Measurements from ENCODE around the gene THOC1.

The THOC1 gene

GRCh38 chr18:248053-248452, 19.8 kb downstream of the THOC1 start:
- ChIA-PET POLR2A (no interaction called here), CTCF (interaction anchor here (0.9 kb wide), 1 partner anchor 14 kb away, joined by 3 read pairs; no protein-coding TSS in a partner anchor)
- no peak for DNase-seq
- Histone ChIP-seq H3K9me3 (ENCODE audit: control extremely low read depth in 1 of 5, control insufficient read depth in 4 of 5, insufficient read depth in 2 of 5, low read depth in 1 of 5, low read length in 4 of 5) (no peaks in the 10 kb centered on the region), H3K4me1 (ENCODE audit: control extremely low read depth in 1 of 4, control insufficient read depth in 4 of 4, insufficient read depth in 4 of 4, low read length in 3 of 4) (no peaks in the 10 kb centered on the region), H3K36me3 (ENCODE audit: control insufficient read depth in 4 of 4, insufficient read depth in 4 of 4, low read length in 3 of 4) (peaks cover 16 to 87% (median 50%) of the 10 kb centered on the region in 4 experiments), H3K27ac (ENCODE audit: insufficient read depth in 1 of 2, low read depth in 1 of 2, low read length in 2 of 2, poor library complexity in 1 of 2, severe bottlenecking in 2 of 2) (no peak overlapping the region), H3K4me3 (ENCODE audit: control insufficient read depth in 1 of 7, extremely low read depth in 1 of 7, insufficient read depth in 4 of 7, low read depth in 2 of 7, low read length in 6 of 7) (no peak overlapping the region), H3K27me3 (replicated peaks in 2 of 5; ENCODE audit: control insufficient read depth in 4 of 5, insufficient read depth in 5 of 5, low read length in 4 of 5) (no peaks in the 10 kb centered on the region)
- WGBS (ENCODE audit: insufficient coverage), result 87% methylated on average over 3 of the region's 4 CpGs

- CTCF ChIA-PET, result no interaction called here
- H3K36me3 ChIP-seq (ENCODE audit: control insufficient read depth in 4 of 4, insufficient read depth in 4 of 4, low read length in 3 of 4), result peaks cover 19 to 78% (median 44%) of the 10 kb centered on the region in 4 experiments
- POLR2A ChIA-PET, result no interaction called here
Observed at GRCh38 chr18:245282-245847, 22.5 kb downstream of the THOC1 start.

DNA sequence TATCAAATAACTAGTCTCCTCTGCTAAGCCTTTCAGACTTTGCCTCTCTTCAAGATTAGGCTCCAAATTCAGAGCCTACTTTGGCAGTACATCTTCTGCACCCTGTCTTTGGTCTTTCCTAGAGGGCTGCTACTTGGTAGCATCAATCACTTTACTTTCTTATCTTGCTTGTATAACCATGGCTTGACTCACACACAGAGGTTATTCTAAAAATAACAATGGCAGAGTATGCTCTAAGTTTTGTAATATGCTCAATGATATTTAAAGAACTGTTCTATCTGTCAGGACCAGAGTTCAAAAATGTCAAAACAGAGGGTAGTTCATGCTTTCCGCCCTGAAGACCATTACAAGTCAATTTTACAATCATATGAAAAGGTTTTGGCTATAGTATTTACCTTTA, 27.7 kb downstream of the THOC1 start:
- no peaks in the 10 kb centered on the region for H3K9me3 ChIP-seq (ENCODE audit: control extremely low read depth in 1 of 5, control insufficient read depth in 4 of 5, insufficient read depth in 2 of 5, low read depth in 1 of 5, low read length in 4 of 5)
- peaks cover 9 to 44% (median 28%) of the 10 kb centered on the region in 4 experiments for H3K36me3 ChIP-seq (ENCODE audit: control insufficient read depth in 4 of 4, insufficient read depth in 4 of 4, low read length in 3 of 4)
- no peak overlapping the region for H3K4me3 ChIP-seq (ENCODE audit: control insufficient read depth in 1 of 7, extremely low read depth in 1 of 7, insufficient read depth in 4 of 7, low read depth in 2 of 7, low read length in 6 of 7)
- WGBS (ENCODE audit: insufficient coverage), result no CpG with 5 or more reads among the region's 1 CpG
- no peaks in the 10 kb centered on the region for H3K27me3 ChIP-seq (replicated peaks in 2 of 5; ENCODE audit: control insufficient read depth in 4 of 5, insufficient read depth in 5 of 5, low read length in 4 of 5)
- DNase-seq, result no peak
- H3K27ac ChIP-seq (ENCODE audit: insufficient read depth in 1 of 2, low read depth in 1 of 2, low read length in 2 of 2, poor library complexity in 1 of 2, severe bottlenecking in 2 of 2), result no peak overlapping the region
- H3K4me1 ChIP-seq (ENCODE audit: control extremely low read depth in 1 of 4, control insufficient read depth in 4 of 4, insufficient read depth in 4 of 4, low read length in 3 of 4), result no peaks in the 10 kb centered on the region
- CTCF ChIA-PET, result no interaction called here
- POLR2A ChIA-PET, result no interaction called here

More at GRCh38 chr18:245282-245847, 22.5 kb downstream of the THOC1 start:
- Histone ChIP-seq H3K27me3 (replicated peaks in 2 of 5; ENCODE audit: control insufficient read depth in 4 of 5, insufficient read depth in 5 of 5, low read length in 4 of 5) (no peaks in the 10 kb centered on the region), H3K9me3 (ENCODE audit: control extremely low read depth in 1 of 5, control insufficient read depth in 4 of 5, insufficient read depth in 2 of 5, low read depth in 1 of 5, low read length in 4 of 5) (no peaks in the 10 kb centered on the region), H3K4me3 (ENCODE audit: control insufficient read depth in 1 of 7, extremely low read depth in 1 of 7, insufficient read depth in 4 of 7, low read depth in 2 of 7, low read length in 6 of 7) (no peak overlapping the region), H3K27ac (ENCODE audit: insufficient read depth in 1 of 2, low read depth in 1 of 2, low read length in 2 of 2, poor library complexity in 1 of 2, severe bottlenecking in 2 of 2) (no peak overlapping the region), H3K4me1 (ENCODE audit: control extremely low read depth in 1 of 4, control insufficient read depth in 4 of 4, insufficient read depth in 4 of 4, low read length in 3 of 4) (no peaks in the 10 kb centered on the region)
- DNase-seq, result no peak
- WGBS (ENCODE audit: insufficient coverage), result no CpG with 5 or more reads among the region's 2 CpGs

DNA sequence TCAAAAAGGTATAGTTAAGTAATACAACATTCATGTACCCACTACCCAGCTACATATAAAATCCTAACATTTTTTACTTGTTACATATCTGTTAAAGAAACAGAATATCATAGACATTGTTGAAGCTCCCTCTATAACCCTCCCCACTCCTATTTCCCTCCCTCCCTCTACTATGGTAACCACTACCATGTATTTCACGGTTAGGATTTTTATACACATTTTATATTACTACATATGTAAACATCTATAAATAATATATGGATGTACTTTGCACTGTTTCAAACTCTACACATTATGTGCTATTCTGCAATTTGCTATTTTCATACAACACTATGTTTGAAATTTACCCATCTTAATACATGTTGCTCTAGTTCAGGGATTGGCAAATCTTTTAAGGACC, 36.3 kb downstream of the THOC1 start:
- no peaks in the 10 kb centered on the region for H3K9me3 ChIP-seq (ENCODE audit: control extremely low read depth in 1 of 5, control insufficient read depth in 4 of 5, insufficient read depth in 2 of 5, low read depth in 1 of 5, low read length in 4 of 5)
- H3K4me3 ChIP-seq (ENCODE audit: control insufficient read depth in 1 of 7, extremely low read depth in 1 of 7, insufficient read depth in 4 of 7, low read depth in 2 of 7, low read length in 6 of 7), result no peak overlapping the region
- H3K36me3 ChIP-seq (ENCODE audit: control insufficient read depth in 4 of 4, insufficient read depth in 4 of 4, low read length in 3 of 4), result peaks cover 0 to 27% (median 10%) of the 10 kb centered on the region in 4 experiments
- H3K27ac ChIP-seq (ENCODE audit: insufficient read depth in 1 of 2, low read depth in 1 of 2, low read length in 2 of 2, poor library complexity in 1 of 2, severe bottlenecking in 2 of 2), result no peak overlapping the region
- DNase-seq, result no peak
- CTCF ChIA-PET, result interaction anchor here (1.4 to 2.9 kb wide), 2 partner anchors 11 to 20 kb away, joined by 5 to 9 read pairs; no protein-coding TSS in a partner anchor
- H3K27me3 ChIP-seq (replicated peaks in 2 of 5; ENCODE audit: control insufficient read depth in 4 of 5, insufficient read depth in 5 of 5, low read length in 4 of 5), result no peaks in the 10 kb centered on the region
- POLR2A ChIA-PET, result interaction anchor here (0.6 kb wide), 1 partner anchor 226 kb away, joined by 4 read pairs; no protein-coding TSS in a partner anchor
- H3K4me1 ChIP-seq (ENCODE audit: control extremely low read depth in 1 of 4, control insufficient read depth in 4 of 4, insufficient read depth in 4 of 4, low read length in 3 of 4), result no peaks in the 10 kb centered on the region
- WGBS (ENCODE audit: insufficient coverage), result no CpG with 5 or more reads among the region's 1 CpG

DNA sequence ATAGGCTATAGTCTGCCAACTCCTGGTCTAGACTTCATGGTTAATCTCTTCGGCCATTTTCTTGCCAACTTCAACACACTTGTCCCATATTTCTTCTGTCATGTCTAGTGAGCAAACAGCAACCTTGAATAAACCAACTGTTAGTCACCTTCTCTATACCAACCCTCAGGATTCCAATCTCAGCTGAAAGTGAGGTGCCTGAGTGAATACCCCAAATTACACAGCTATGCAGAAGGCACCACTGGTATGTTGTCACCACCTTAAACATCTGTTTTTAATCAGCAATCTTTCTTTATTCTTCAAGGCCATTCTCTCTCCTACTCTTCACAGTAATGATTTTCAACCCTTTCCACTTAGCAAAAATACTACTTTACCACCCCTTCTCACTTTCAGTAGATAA, 39.3 kb downstream of the THOC1 start:
- no peak overlapping the region for H3K27ac ChIP-seq (ENCODE audit: insufficient read depth in 1 of 2, low read depth in 1 of 2, low read length in 2 of 2, poor library complexity in 1 of 2, severe bottlenecking in 2 of 2)
- H3K9me3 ChIP-seq (ENCODE audit: control extremely low read depth in 1 of 5, control insufficient read depth in 4 of 5, insufficient read depth in 2 of 5, low read depth in 1 of 5, low read length in 4 of 5), result no peaks in the 10 kb centered on the region
- no peaks in the 10 kb centered on the region for H3K27me3 ChIP-seq (replicated peaks in 2 of 5; ENCODE audit: control insufficient read depth in 4 of 5, insufficient read depth in 5 of 5, low read length in 4 of 5)
- CTCF ChIA-PET, result interaction anchor here (0.8 to 2.9 kb wide), 3 partner anchors 8 to 63 kb away, joined by 3 to 9 read pairs (median 5); no protein-coding TSS in a partner anchor
- H3K4me3 ChIP-seq (ENCODE audit: control insufficient read depth in 1 of 7, extremely low read depth in 1 of 7, insufficient read depth in 4 of 7, low read depth in 2 of 7, low read length in 6 of 7), result no peak overlapping the region
- no peak for DNase-seq
- POLR2A ChIA-PET, result no interaction called here
- H3K4me1 ChIP-seq (ENCODE audit: control extremely low read depth in 1 of 4, control insufficient read depth in 4 of 4, insufficient read depth in 4 of 4, low read length in 3 of 4), result no peaks in the 10 kb centered on the region
- H3K36me3 ChIP-seq (ENCODE audit: control insufficient read depth in 4 of 4, insufficient read depth in 4 of 4, low read length in 3 of 4), result peaks cover 7 to 52% (median 24%) of the 10 kb centered on the region in 4 experiments
- WGBS (ENCODE audit: insufficient coverage), result no CpG with 5 or more reads among the region's 1 CpG

DNA sequence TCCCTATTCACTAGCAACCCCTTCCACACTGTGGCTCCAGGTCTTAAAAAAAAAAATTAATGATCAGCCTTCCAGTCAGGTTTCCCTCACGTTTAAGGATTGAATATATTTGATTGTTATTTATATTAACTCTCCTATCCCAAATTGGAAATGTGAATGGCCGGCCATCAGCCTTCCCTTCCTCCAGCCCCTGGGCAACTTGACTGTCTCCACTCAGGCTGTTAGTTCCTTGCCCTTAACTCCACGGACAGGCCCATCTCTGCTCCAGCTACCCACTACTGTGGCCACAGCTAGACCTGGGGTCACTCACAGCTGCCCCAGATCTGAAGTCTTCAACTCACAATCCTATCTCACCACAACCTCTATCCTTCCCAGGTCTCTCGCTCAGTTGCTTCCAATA, 39.9 kb downstream of the THOC1 start:
- no peak overlapping the region for H3K4me3 ChIP-seq (ENCODE audit: control insufficient read depth in 1 of 7, extremely low read depth in 1 of 7, insufficient read depth in 4 of 7, low read depth in 2 of 7, low read length in 6 of 7)
- WGBS (ENCODE audit: insufficient coverage), result 100% methylated on average over 3 of the region's 4 CpGs
- no peaks in the 10 kb centered on the region for H3K27me3 ChIP-seq (replicated peaks in 2 of 5; ENCODE audit: control insufficient read depth in 4 of 5, insufficient read depth in 5 of 5, low read length in 4 of 5)
- ChIA-PET CTCF (no interaction called here), POLR2A (no interaction called here)
- peaks cover 7 to 59% (median 27%) of the 10 kb centered on the region in 4 experiments for H3K36me3 ChIP-seq (ENCODE audit: control insufficient read depth in 4 of 4, insufficient read depth in 4 of 4, low read length in 3 of 4)
- DNase-seq, result no peak
- H3K9me3 ChIP-seq (ENCODE audit: control extremely low read depth in 1 of 5, control insufficient read depth in 4 of 5, insufficient read depth in 2 of 5, low read depth in 1 of 5, low read length in 4 of 5), result no peaks in the 10 kb centered on the region
- no peaks in the 10 kb centered on the region for H3K4me1 ChIP-seq (ENCODE audit: control extremely low read depth in 1 of 4, control insufficient read depth in 4 of 4, insufficient read depth in 4 of 4, low read length in 3 of 4)
- no peak overlapping the region for H3K27ac ChIP-seq (ENCODE audit: insufficient read depth in 1 of 2, low read depth in 1 of 2, low read length in 2 of 2, poor library complexity in 1 of 2, severe bottlenecking in 2 of 2)

DNA sequence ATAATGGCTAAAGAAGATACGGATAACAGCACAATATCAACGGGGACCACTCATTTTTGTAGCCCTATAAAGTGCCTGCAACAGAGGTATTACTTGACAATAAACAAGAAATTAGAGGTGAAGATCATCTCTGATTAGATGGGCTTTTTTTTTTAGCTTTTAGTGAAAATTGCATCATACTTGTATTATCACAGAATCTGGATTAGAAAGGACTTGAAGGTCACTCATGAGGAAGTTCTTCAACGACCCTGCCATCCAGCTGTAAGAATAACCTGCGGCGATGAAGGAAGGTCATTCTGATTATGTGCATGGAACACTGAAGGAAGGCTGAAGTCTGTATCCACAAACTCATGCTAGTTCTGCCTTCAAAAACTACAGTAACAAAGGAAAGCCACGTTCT, 40.5 kb downstream of the THOC1 start:
- 96% methylated on average over 6 of the region's 6 CpGs for WGBS (ENCODE audit: insufficient coverage)
- DNase-seq, result no peak
- H3K4me1 ChIP-seq (ENCODE audit: control extremely low read depth in 1 of 4, control insufficient read depth in 4 of 4, insufficient read depth in 4 of 4, low read length in 3 of 4), result no peaks in the 10 kb centered on the region
- no peak overlapping the region for H3K27ac ChIP-seq (ENCODE audit: insufficient read depth in 1 of 2, low read depth in 1 of 2, low read length in 2 of 2, poor library complexity in 1 of 2, severe bottlenecking in 2 of 2)
- peaks cover 7 to 64% (median 30%) of the 10 kb centered on the region in 4 experiments for H3K36me3 ChIP-seq (ENCODE audit: control insufficient read depth in 4 of 4, insufficient read depth in 4 of 4, low read length in 3 of 4)
- H3K4me3 ChIP-seq (ENCODE audit: control insufficient read depth in 1 of 7, extremely low read depth in 1 of 7, insufficient read depth in 4 of 7, low read depth in 2 of 7, low read length in 6 of 7), result no peak overlapping the region
- ChIA-PET POLR2A (no interaction called here), CTCF (no interaction called here)
- no peaks in the 10 kb centered on the region for H3K27me3 ChIP-seq (replicated peaks in 2 of 5; ENCODE audit: control insufficient read depth in 4 of 5, insufficient read depth in 5 of 5, low read length in 4 of 5)
- no peaks in the 10 kb centered on the region for H3K9me3 ChIP-seq (ENCODE audit: control extremely low read depth in 1 of 5, control insufficient read depth in 4 of 5, insufficient read depth in 2 of 5, low read depth in 1 of 5, low read length in 4 of 5)

Data from common myeloid progenitor, CD34-positive (primary cell).